ENCODE results near the gene STARD13. TPM values are rescaled to one million over a fixed set of nuclear protein-coding genes. Genes with fewer than 3 reads are reported as not detected.

The STARD13 gene, protein sequence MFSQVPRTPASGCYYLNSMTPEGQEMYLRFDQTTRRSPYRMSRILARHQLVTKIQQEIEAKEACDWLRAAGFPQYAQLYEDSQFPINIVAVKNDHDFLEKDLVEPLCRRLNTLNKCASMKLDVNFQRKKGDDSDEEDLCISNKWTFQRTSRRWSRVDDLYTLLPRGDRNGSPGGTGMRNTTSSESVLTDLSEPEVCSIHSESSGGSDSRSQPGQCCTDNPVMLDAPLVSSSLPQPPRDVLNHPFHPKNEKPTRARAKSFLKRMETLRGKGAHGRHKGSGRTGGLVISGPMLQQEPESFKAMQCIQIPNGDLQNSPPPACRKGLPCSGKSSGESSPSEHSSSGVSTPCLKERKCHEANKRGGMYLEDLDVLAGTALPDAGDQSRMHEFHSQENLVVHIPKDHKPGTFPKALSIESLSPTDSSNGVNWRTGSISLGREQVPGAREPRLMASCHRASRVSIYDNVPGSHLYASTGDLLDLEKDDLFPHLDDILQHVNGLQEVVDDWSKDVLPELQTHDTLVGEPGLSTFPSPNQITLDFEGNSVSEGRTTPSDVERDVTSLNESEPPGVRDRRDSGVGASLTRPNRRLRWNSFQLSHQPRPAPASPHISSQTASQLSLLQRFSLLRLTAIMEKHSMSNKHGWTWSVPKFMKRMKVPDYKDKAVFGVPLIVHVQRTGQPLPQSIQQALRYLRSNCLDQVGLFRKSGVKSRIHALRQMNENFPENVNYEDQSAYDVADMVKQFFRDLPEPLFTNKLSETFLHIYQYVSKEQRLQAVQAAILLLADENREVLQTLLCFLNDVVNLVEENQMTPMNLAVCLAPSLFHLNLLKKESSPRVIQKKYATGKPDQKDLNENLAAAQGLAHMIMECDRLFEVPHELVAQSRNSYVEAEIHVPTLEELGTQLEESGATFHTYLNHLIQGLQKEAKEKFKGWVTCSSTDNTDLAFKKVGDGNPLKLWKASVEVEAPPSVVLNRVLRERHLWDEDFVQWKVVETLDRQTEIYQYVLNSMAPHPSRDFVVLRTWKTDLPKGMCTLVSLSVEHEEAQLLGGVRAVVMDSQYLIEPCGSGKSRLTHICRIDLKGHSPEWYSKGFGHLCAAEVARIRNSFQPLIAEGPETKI
- 50.1 TPM for total RNA-seq

- DNase-seq (ENCODE audit: low spot score) = peak; percentile 95
Measured at GRCh38 chr13:33285420-33286124, at the start of gene STARD13. STARD13 (minus strand) TSS chr13:33285755; CDS start chr13:33285638, 117 bp downstream.

GRCh38 chr13:33334831-33335230 is 49.3 kb upstream of the STARD13 start:
- DNase-seq (ENCODE audit: low spot score) = no peak

DNA sequence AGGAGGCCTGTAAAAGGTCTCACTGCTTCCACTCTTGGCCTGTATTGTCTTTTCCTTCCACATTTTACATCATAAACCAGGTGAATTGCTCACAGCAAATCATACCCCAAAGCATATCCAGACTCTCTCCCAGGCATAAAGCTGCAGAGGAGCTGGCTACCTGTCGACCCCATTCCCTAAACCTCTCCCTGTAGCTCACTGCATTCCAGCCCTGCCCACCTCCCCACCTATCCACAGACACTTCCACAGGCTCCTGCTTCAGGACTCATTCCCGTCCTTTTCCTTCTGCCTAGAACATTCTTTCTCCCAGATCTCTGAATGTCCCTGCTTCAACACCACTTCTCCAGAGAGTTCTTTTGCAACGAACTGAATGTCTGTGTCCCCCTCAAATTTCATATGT is 46.4 kb upstream of the STARD13 start:
- no peak for DNase-seq (ENCODE audit: low spot score)

DNA sequence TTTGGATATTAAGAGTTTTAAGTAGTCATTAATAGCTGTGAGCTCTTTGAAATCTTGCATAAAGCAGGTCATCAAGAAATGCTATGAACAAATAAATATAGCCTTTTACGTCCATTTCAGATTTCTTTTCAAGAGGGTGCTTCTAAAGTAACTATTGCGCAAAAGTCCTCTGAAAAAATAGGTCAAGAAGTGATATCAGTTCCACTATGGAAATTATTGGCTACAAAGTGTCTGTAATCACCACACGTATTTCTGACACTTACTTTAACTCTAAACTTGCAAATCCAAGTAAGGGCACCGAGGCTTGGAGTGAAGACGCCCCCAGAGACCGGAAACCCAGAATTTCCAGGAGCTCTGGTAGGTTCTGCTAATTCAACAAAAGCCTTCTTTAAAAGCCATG is 44.9 kb upstream of the STARD13 start:
- DNase-seq (ENCODE audit: low spot score) = no peak

DNA sequence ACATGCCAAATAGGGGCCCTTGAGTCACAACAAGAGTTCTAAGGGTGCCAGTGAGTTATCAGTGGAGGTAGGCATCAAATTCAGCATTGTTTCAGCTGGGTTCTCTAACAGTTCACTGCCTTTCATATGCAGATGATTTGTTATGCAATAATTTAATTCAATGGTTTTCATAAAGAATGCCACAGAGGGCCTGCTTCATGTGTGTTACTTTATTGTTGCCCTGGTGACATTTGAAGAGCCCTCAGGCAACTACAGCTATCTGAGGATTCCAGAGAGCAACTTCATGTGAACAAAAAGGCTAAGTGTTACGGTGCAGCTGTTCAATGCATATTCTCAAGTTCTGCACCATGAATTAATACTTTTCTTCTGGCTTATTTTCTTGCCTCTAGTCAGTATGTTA is 43.1 kb upstream of the STARD13 start:
- DNase-seq (ENCODE audit: low spot score) = no peak

DNA sequence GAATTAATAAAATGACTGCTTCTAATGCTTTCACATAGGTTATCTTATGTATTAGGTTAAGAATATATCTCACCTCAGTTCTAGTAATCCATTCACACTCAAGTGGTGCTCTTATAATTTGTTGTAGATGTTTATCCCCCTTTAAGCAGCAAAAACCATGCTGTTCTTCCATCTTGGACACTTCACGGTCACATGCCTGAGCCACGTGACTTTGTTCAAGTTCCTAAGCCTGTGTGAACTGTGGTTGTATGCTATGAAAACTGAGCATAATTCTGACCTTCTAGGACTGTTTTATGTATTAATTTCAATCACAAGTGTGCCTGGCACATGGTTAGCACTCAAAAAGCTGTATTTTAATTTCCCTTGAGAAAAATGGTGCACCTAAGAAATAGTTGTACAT is 41.2 kb upstream of the STARD13 start:
- DNase-seq (ENCODE audit: low spot score) = no peak

DNA sequence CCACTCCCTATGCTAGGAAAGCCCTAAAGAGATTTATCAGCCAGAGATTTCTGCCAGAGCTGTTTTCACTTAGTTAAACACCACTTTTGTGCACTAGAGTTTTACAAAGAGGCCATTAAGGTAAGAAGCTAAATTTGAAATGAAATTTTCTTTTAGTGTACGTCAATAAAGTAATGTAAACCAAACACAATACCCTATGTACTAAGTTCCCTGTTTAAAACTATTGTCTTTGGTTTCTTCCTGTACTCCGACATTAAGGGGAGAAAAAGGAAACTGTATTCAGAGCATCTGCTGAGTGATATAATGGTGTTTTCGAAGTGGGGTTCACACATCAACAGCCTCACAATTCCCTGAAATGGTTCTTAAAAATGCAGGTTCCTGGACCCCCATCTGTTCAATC is 40.7 kb upstream of the STARD13 start:
- no peak for DNase-seq (ENCODE audit: low spot score)

- no peak for DNase-seq (ENCODE audit: low spot score)
Measured at GRCh38 chr13:33323801-33324510, 38.4 kb upstream of the STARD13 start.

DNA sequence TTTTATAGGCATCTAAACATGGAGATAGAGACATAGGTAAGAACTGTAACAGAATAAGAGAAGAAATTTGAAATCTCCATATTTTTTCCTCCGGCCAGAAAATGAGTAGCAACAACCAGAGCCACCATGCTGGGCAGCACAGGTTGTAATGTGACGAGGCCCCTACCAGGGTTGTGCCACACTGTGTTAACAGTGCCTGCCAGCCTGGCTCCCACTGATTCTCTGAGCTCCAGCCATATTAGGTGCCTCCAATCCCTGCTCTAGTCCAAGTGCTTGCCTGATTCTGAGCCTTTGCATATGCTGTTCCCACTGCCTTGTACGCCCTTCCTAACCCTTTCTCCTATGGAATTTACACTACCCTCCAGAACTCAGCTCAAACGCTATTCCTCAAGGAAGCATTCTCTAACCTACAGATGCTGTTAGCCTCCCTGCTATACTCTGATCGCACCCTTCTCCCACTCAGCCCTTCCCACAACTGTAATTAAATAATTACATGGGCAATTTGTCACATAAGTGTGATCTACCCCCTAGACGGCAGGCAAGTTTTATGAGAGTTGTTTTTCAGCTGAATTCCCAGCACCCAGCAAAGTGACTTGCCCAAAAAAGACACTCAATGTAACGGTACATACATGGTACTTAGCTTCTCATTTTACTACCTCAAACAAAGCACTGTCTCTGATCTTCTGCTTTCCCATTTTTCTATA is 37.6 kb upstream of the STARD13 start:
- DNase-seq (ENCODE audit: low spot score) = no peak

DNA sequence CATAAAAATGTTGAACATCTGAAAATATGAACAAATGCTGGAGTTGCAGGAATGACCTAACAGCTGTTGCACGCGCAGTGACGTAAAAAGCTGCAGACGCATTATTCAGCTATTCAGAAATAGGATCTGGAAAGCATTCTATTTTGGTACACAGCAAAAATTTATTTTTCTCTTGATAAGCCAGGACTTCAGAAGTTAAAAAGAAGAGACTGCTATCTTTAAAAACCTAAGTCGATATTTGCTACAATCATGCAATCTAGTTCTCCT is 36.9 kb upstream of the STARD13 start:
- DNase-seq (ENCODE audit: low spot score) = no peak

DNA sequence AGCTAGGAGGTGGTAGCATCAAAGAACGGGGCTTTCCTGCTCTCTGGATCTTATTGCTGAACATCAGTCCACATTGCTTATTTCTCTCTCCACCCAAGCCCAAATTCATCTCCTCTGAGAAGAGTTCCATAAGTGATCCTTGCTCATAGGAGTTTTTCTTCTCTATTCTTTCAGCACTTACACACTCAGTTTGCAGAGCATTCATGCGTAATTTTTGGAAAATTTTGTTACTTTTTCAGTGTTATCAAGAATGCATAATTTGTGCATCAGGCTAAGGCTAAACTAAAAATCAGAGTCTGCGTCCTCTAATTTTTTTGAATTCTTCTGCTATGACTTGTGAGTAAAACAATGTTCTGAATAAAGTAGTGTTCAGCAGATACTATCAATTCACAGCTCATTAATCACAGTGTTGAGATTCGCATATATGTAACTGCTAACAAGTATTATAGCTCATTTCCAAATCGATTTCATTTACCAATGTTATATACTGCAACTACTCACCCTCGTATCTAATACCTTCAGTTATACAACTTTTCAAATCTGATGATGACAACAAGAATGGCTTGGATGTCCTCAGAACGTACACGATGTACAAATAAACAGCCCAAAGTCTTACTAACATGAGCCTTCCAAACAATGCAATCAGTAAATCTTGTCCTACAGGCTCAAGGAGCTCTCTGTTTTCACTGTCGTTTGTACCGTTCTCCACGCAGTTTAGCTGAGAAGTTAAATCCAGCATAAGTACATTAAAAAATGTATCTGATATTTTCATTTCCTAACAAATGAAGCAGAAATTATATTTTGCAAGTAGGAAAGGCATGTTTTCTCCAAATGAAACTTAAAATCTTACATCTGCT is 36.4 kb upstream of the STARD13 start:
- no peak for DNase-seq (ENCODE audit: low spot score)

DNA sequence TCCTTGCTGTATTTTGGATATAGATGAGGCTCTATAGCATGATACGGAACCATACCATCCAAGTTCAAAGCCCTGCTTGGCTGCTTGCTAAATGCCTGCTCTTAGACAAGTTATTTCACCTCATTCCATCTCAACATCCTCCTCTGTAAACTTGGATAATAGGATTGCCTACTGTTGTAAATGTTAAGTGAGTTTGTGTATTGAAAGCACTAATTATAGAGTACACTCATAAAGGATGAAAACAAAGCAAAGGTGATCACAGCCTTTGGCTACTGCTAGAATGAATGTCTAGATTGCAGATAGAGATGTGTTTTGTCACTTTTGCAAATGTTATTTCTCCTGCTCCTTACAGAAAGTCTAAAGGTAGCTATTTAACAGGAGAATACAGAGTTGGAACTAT is 34.3 kb upstream of the STARD13 start:
- no peak for DNase-seq (ENCODE audit: low spot score)

DNA sequence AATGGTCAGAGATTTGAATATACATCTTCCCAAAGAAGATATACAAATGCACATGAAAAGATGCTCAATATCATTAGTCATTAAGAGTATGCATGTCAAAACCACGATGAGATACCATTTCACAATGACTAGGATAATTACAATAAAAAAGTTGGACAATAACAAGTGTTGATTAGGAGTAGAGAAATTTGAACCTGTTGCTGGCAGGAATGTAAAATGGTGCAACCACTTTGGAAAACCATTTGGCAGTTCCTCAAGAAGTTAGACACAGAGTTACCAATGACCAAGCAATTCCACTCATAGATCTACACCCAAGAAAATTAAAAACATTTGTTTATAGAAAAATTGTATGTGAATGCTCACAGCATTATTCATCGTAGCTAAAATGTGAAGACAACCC is 33.2 kb upstream of the STARD13 start:
- DNase-seq (ENCODE audit: low spot score) = no peak

DNA sequence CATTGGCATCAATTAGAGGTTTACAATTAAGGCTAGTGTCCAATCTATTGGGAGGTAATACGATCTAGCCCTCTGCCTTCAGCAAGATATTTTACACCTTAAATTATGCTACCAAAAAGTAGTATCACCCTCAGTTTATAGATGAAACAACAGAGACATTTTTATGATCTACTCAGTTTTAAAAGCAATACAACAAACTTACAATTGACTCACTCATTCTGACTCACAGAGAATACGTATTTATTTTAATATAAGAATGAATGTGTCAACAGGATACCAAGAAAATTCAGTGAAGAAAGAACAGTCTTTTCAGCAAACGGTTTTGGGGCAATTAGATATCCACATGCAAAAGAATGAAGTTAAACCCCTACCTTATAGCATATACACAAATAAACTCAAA is 32.5 kb upstream of the STARD13 start:
- no peak for DNase-seq (ENCODE audit: low spot score)

- no peak for DNase-seq (ENCODE audit: low spot score)
Measured at GRCh38 chr13:33316890-33317289, 31.3 kb upstream of the STARD13 start.

DNA sequence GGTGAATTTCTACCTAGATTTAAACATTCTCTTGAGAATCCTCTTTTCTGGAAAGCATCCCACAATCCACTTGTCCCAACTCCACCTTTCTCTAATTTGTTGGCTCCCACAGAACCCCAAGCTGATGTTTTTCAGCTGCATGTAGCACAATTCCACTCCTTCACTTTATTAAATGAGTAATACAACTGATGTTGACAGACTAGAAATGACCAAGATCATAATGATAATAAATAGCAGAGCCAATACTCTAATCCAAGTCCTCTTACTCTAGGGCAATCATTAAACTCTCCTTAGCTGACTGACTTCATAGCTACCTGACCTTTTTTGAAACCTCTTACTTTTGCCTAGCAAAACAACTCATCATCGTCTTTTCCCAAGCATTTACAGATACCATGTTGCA is 27.9 kb upstream of the STARD13 start:
- no peak for DNase-seq (ENCODE audit: low spot score)

DNA sequence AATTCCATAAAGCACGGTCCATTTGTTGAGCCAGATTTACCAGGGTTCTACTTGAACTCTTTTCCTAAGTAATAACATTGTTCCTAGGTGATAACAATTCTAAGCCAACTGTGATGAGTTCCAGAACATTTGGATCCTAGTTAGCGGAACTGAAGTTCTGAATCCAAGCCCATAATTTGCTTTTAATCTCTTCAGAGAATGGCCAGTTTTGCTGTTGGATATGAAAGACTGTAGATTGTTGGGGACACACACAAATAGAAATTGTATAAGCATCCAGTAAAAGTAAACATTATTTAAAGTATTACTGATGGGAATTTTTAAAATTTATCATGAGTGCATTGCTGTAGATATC is 27.3 kb upstream of the STARD13 start:
- no peak for DNase-seq (ENCODE audit: low spot score)

GRCh38 chr13:33312150-33312860 is 26.8 kb upstream of the STARD13 start:
- no peak for DNase-seq (ENCODE audit: low spot score)

- DNase-seq (ENCODE audit: low spot score) = no peak
Measured at GRCh38 chr13:33311040-33311439, 25.5 kb upstream of the STARD13 start.

Data from ureter (tissue), 1 donor.